DND-41 (cell line): ENCODE results near the gene RAD9A.

ENCODE experiments used
- ATAC-seq: fragments of 200-7000 bp; cut with Tn5 transposase; 3 replicates; pipeline ENCODE4 v1.9.1; 2021; ENCODE audit warnings: low read depth; ENCODE audit not compliant: insufficient read depth
- DNase-seq: peaks from one replicate; pipeline ENCODE4 v3.0.0-alpha.2; 2020
- H2AFZ ChIP-seq: 2 replicates; pipeline ENCODE4 v1.6.0; 2012; ENCODE audit warnings: low read depth, low read length
- H3K27ac ChIP-seq: 2 replicates; pipeline ENCODE4 v1.5.1; 2012; ENCODE audit warnings: low read length, inconsistent platforms
- H3K27me3 ChIP-seq: fragments of 200-600 bp; sonication (generic); 2 replicates; pipeline ENCODE4 v1.6.0; 2012; ENCODE audit warnings: low read length, mild to moderate bottlenecking, inconsistent platforms; ENCODE audit not compliant: insufficient read depth, poor library complexity
- H3K36me3 ChIP-seq: 2 replicates; pipeline ENCODE4 v1.5.1; 2012; ENCODE audit warnings: low read length, inconsistent platforms; ENCODE audit not compliant: insufficient read depth
- H3K4me1 ChIP-seq: 2 replicates; pipeline ENCODE4 v1.5.1; 2012; ENCODE audit warnings: mild to moderate bottlenecking, low read length; ENCODE audit not compliant: insufficient read depth
- H3K4me2 ChIP-seq: 2 replicates; pipeline ENCODE4 v1.6.0; 2012; ENCODE audit warnings: mild to moderate bottlenecking, moderate library complexity, low read length, inconsistent platforms; ENCODE audit not compliant: insufficient read depth
- H3K4me3 ChIP-seq, 2 experiments: fragments of 200-600 bp in 1 of 2; shearing (Covaris generic) in 1 of 2; 2 replicates each; pipeline ENCODE4 v1.5.1; 2012 to 2016; ENCODE audit warnings: inconsistent platforms in 2 of 2, low read length in 2 of 2, mild to moderate bottlenecking in 2 of 2, low read depth in 1 of 2, moderate library complexity in 1 of 2
- H3K79me2 ChIP-seq: 2 replicates; pipeline ENCODE4 v1.6.0; 2012; ENCODE audit warnings: low read length, inconsistent platforms; ENCODE audit not compliant: insufficient read depth
- H3K9ac ChIP-seq: 2 replicates; pipeline ENCODE4 v1.6.0; 2012; ENCODE audit warnings: low read depth, mild to moderate bottlenecking, inconsistent platforms, low read length, moderate library complexity
- H3K9me3 ChIP-seq: 2 replicates; pipeline ENCODE4 v1.5.1; 2012; ENCODE audit warnings: low read length, moderate library complexity, mild to moderate bottlenecking, inconsistent platforms; ENCODE audit not compliant: insufficient read depth, severe bottlenecking
- H4K20me1 ChIP-seq: 2 replicates; pipeline ENCODE4 v1.6.0; 2012; ENCODE audit warnings: low read length; ENCODE audit not compliant: insufficient read depth
- CTCF ChIP-seq: IDR thresholded peaks from 2 replicates; pipeline ENCODE4 v1.5.1; 2012; ENCODE audit warnings: borderline replicate concordance, low read length, moderate library complexity, mild to moderate bottlenecking; ENCODE audit not compliant: poor library complexity, severe bottlenecking; ENCODE audit errors: extremely low read depth
- EZH2 ChIP-seq: IDR thresholded peaks from 3 replicates; pipeline ENCODE4 v1.6.1; 2012; ENCODE audit warnings: borderline replicate concordance, low read depth, mild to moderate bottlenecking, moderate library complexity, low read length, inconsistent platforms; ENCODE audit not compliant: severe bottlenecking

RAD9A gene

GRCh38 chr11:67364783-67365722 is 26.7 kb upstream of the RAD9A start:
- ATAC-seq = no peak
- H3K4me2 ChIP-seq = no peak overlapping the region

GRCh38 chr11:67365736-67366444 is 25.9 kb upstream of the RAD9A start:
- no peak overlapping the region for H3K9ac ChIP-seq
- H4K20me1 ChIP-seq = peaks cover 8% of the 10 kb centered on the region
- no peak for DNase-seq

More at GRCh38 chr11:67364783-67365722, 26.7 kb upstream of the RAD9A start:
- no peaks in the 10 kb centered on the region for H3K36me3 ChIP-seq
- no peak overlapping the region for H3K9ac ChIP-seq
- no peaks in the 10 kb centered on the region for H3K9me3 ChIP-seq
- TF ChIP-seq EZH2 (no peak), CTCF (no peak)
- H3K4me3 ChIP-seq = no peak overlapping the region
- peaks cover 2% of the 10 kb centered on the region; the same call in 1 of the 2 replicates for H4K20me1 ChIP-seq
- H3K27ac ChIP-seq = no peak overlapping the region
- peaks cover 15% of the 10 kb centered on the region for H3K27me3 ChIP-seq
- H3K4me1 ChIP-seq = peaks cover 3% of the 10 kb centered on the region
- H2AFZ ChIP-seq = no peak overlapping the region
- no peak for DNase-seq
- no peaks in the 10 kb centered on the region for H3K79me2 ChIP-seq

GRCh38 chr11:67366546-67366945 is 25.2 kb upstream of the RAD9A start:
- H3K79me2 ChIP-seq = no peaks in the 10 kb centered on the region
- no peak for DNase-seq
- peaks cover 9% of the 10 kb centered on the region for H3K4me1 ChIP-seq
- H3K27ac ChIP-seq = no peak overlapping the region
- no peak for TF ChIP-seq EZH2
- no peak for TF ChIP-seq CTCF
- H4K20me1 ChIP-seq = peaks cover 15% of the 10 kb centered on the region
- ATAC-seq = no peak
- no peak overlapping the region for H3K4me2 ChIP-seq
- H2AFZ ChIP-seq = no peak overlapping the region
- no peak overlapping the region for H3K4me3 ChIP-seq
- H3K27me3 ChIP-seq = peaks cover 28% of the 10 kb centered on the region
- H3K36me3 ChIP-seq = no peaks in the 10 kb centered on the region
- no peaks in the 10 kb centered on the region for H3K9me3 ChIP-seq
- no peak overlapping the region for H3K9ac ChIP-seq

More at GRCh38 chr11:67365736-67366444, 25.9 kb upstream of the RAD9A start:
- no peaks in the 10 kb centered on the region for H3K79me2 ChIP-seq
- H3K27ac ChIP-seq = no peak overlapping the region
- no peak overlapping the region for H3K4me2 ChIP-seq
- no peak overlapping the region for H2AFZ ChIP-seq
- no peak overlapping the region for H3K4me3 ChIP-seq
- no peaks in the 10 kb centered on the region for H3K36me3 ChIP-seq
- H3K9me3 ChIP-seq = no peaks in the 10 kb centered on the region
- H3K4me1 ChIP-seq = peaks cover 9% of the 10 kb centered on the region
- peaks cover 21% of the 10 kb centered on the region for H3K27me3 ChIP-seq
- TF ChIP-seq CTCF = no peak
- TF ChIP-seq EZH2 = no peak
- no peak for ATAC-seq
